GM12892 (cell line): ENCODE results near the gene SH3TC1.

Experiments
- DNase-seq: peaks from one replicate; pipeline ENCODE4 v3.0.0; 2011; ENCODE audit not compliant: insufficient read length
- FAIRE-seq: peaks from 2 replicates; lab custom pipeline; 2011; peaks lifted over from hg19 to GRCh38; lab: Jason Lieb, UNC
- POLR2A ChIP-seq: IDR thresholded peaks from 2 replicates; pipeline ENCODE4 v1.6.1; 2011; ENCODE audit warnings: low read depth, low read length, control low read depth
- POLR2AphosphoS5 ChIP-seq: IDR thresholded peaks from 2 replicates; pipeline ENCODE4 v1.6.1; 2011; ENCODE audit warnings: low read depth, low read length, control low read depth
- TAF1 ChIP-seq: IDR thresholded peaks from 2 replicates; pipeline ENCODE4 v1.6.1; 2011; ENCODE audit warnings: low read depth, mild to moderate bottlenecking, control low read depth, low read length, borderline replicate concordance

SH3TC1 gene

GRCh38 chr4:8267077-8267476 is 68.0 kb downstream of the SH3TC1 start:
- no peak for FAIRE-seq
- DNase-seq, result peak; percentile 74
- TF ChIP-seq TAF1, result no peak
- no peak for TF ChIP-seq POLR2A
- TF ChIP-seq POLR2AphosphoS5, result no peak

GRCh38 chr4:8268211-8268610 is 69.1 kb downstream of the SH3TC1 start:
- DNase-seq (no peak), FAIRE-seq (no peak)
- TF ChIP-seq POLR2A, result no peak
- TF ChIP-seq TAF1, result no peak
- TF ChIP-seq POLR2AphosphoS5, result no peak

GRCh38 chr4:8268901-8269534 is 69.9 kb downstream of the SH3TC1 start:
- DNase-seq (no peak), FAIRE-seq (no peak)
- TF ChIP-seq POLR2A (no peak), POLR2AphosphoS5 (no peak), TAF1 (no peak)

- TF ChIP-seq POLR2A, result no peak
- FAIRE-seq (no peak), DNase-seq (no peak)
Observed at GRCh38 chr4:8269535-8270417, 70.7 kb downstream of the SH3TC1 start, which contains the start of gene HTRA3. TSS of gene HTRA3 (plus strand) at chr4:8269754. CDS start at chr4:8269969, 215 bp downstream.

GRCh38 chr4:8270418-8270771 is 71.3 kb downstream of the SH3TC1 start:
- no peak for FAIRE-seq
- TF ChIP-seq POLR2AphosphoS5 (no peak), POLR2A (no peak)
- DNase-seq, result no peak

GRCh38 chr4:8270912-8271815 is 72.1 kb downstream of the SH3TC1 start:
- FAIRE-seq, result no peak
- no peak for TF ChIP-seq POLR2AphosphoS5
- DNase-seq, result no peak

GRCh38 chr4:8271821-8272220 is 72.7 kb downstream of the SH3TC1 start:
- TF ChIP-seq TAF1 (no peak), POLR2A (no peak)
- no peak for FAIRE-seq
- DNase-seq, result no peak

- TF ChIP-seq POLR2A (no peak), TAF1 (no peak), POLR2AphosphoS5 (no peak)
- FAIRE-seq, result no peak
- DNase-seq, result no peak
Observed at GRCh38 chr4:8272472-8273428, 73.7 kb downstream of the SH3TC1 start.

- FAIRE-seq (no peak), DNase-seq (no peak)
- TF ChIP-seq POLR2AphosphoS5 (no peak), TAF1 (no peak), POLR2A (no peak)
Observed at GRCh38 chr4:8273450-8273849, 74.4 kb downstream of the SH3TC1 start.

GRCh38 chr4:8274066-8274652 is 75.1 kb downstream of the SH3TC1 start:
- no peak for TF ChIP-seq TAF1
- TF ChIP-seq POLR2A, result no peak
- TF ChIP-seq POLR2AphosphoS5, result no peak
- FAIRE-seq (no peak), DNase-seq (no peak)

GRCh38 chr4:8274765-8275547 is 75.9 kb downstream of the SH3TC1 start:
- FAIRE-seq (no peak), DNase-seq (no peak)
- no peak for TF ChIP-seq POLR2AphosphoS5
